Middle frontal gyrus (tissue), 1 donor: ENCODE results near the gene SLC46A2.

Experiments
- DNase-seq: peaks from one replicate; pipeline ENCODE4 v3.0.0-alpha.2; 2015; ENCODE audit warnings: low spot score; ENCODE audit errors: extremely low spot score

Gene SLC46A2

GRCh38 chr9:112831281-112831851, 59.3 kb downstream of the SLC46A2 start:
- DNase-seq, result no peak
